Activated CD8-positive, alpha-beta T cell treated with anti-CD3 and anti-CD28 coated beads for 36 hours (primary cell): ENCODE data around the gene CDC5L. TPM values are rescaled to one million over a fixed set of nuclear protein-coding genes. Genes with fewer than 3 reads are reported as not detected.

Experiments used
- ATAC-seq: fragments of 200-7000 bp; cut with Tn5 transposase; one replicate; pipeline ENCODE4 v1.10.0; 2021; ENCODE audit warnings: mild to moderate bottlenecking, moderate library complexity
- CTCF ChIA-PET: fragments of 350-600 bp; sonication (Branson Sonifier 250); formaldehyde crosslinking; loops from one replicate; lab custom pipeline; 2021; ENCODE audit warnings: antibody characterized with exemption; lab: Charles Lee
- POLR2A ChIA-PET: fragments of 350-600 bp; sonication (Branson Sonifier 250); formaldehyde crosslinking; loops from one replicate; lab custom pipeline; 2021; ENCODE audit warnings: antibody characterized with exemption; lab: Charles Lee
- DNase-seq: peaks from one replicate; pipeline ENCODE4 v3.0.0-alpha.2; 2020
- H3K27ac Mint-ChIP-seq: one replicate; pipeline ENCODE4 v1.8.0; 2021; ENCODE audit warnings: mild to moderate bottlenecking, mixed read lengths
- H3K27me3 Mint-ChIP-seq: one replicate; pipeline ENCODE4 v1.8.0; 2021; ENCODE audit warnings: mixed read lengths
- H3K36me3 Mint-ChIP-seq: one replicate; pipeline ENCODE4 v1.8.0; 2021; ENCODE audit warnings: low read depth, mixed read lengths
- H3K4me1 Mint-ChIP-seq: one replicate; pipeline ENCODE4 v1.8.0; 2021; ENCODE audit warnings: low read depth, mixed read lengths
- H3K4me3 Mint-ChIP-seq: one replicate; pipeline ENCODE4 v1.8.0; 2021; ENCODE audit warnings: mild to moderate bottlenecking, moderate library complexity, mixed read lengths
- H3K9me3 Mint-ChIP-seq: one replicate; pipeline ENCODE4 v1.8.0; 2021; ENCODE audit warnings: mixed read lengths
- CTCF ChIP-seq: fragments of 200-600 bp; IDR thresholded peaks from one replicate; pipeline ENCODE4 v1.8.0; 2022; ENCODE audit warnings: antibody characterized with exemption, mild to moderate bottlenecking
- intact Hi-C: fragments of 100-400 bp; cut with micrococcal nuclease; formaldehyde crosslinking; loops from one replicate; pipeline ENCODE4 v1.10.0; 2022
- total RNA-seq, 2 experiments: library from RNA; stranded (reverse); gene quantifications; one replicate each; pipeline ENCODE4 v1.2.3, GENCODE V29; 2021

Gene CDC5L
- total RNA-seq, 2 experiments from 2014 or later = 20.4 to 21.4 TPM

GRCh38 chr6:44495036-44495901, 107.8 kb downstream of the CDC5L start:
- H3K9me3 Mint-ChIP-seq = no peaks in the 10 kb centered on the region
- no peaks in the 10 kb centered on the region for H3K4me1 Mint-ChIP-seq
- DNase-seq (no peak), ATAC-seq (no peak)
- ChIA-PET POLR2A (no interaction called here), CTCF (interaction anchor here (1.5 to 1.9 kb wide), 3 partner anchors 20 to 25 kb away, joined by 3 to 8 read pairs (median 4); no protein-coding TSS in a partner anchor)
- H3K36me3 Mint-ChIP-seq = no peaks in the 10 kb centered on the region
- intact Hi-C loops = no loop called here
- H3K27ac Mint-ChIP-seq = no peak overlapping the region
- no peak for TF ChIP-seq CTCF
- H3K4me3 Mint-ChIP-seq = no peak overlapping the region
- peaks cover 4% of the 10 kb centered on the region for H3K27me3 Mint-ChIP-seq

GRCh38 chr6:44496665-44497369, 109.3 kb downstream of the CDC5L start:
- CTCF ChIA-PET = interaction anchor here (1.5 kb wide), 1 partner anchor 21 kb away, joined by 4 read pairs; no protein-coding TSS in a partner anchor
- no peaks in the 10 kb centered on the region for H3K9me3 Mint-ChIP-seq
- no peaks in the 10 kb centered on the region for H3K36me3 Mint-ChIP-seq
- POLR2A ChIA-PET = no interaction called here
- H3K27me3 Mint-ChIP-seq = peaks cover 4% of the 10 kb centered on the region
- H3K27ac Mint-ChIP-seq = no peak overlapping the region
- no peak for TF ChIP-seq CTCF
- ATAC-seq (no peak), DNase-seq (no peak)
- intact Hi-C loops = no loop called here
- H3K4me3 Mint-ChIP-seq = no peak overlapping the region
- no peaks in the 10 kb centered on the region for H3K4me1 Mint-ChIP-seq

GRCh38 chr6:44497807-44498206, 110.3 kb downstream of the CDC5L start:
- TF ChIP-seq CTCF = no peak
- no peak overlapping the region for H3K27ac Mint-ChIP-seq
- CTCF ChIA-PET = interaction anchor here (1.0 to 2.9 kb wide), 3 partner anchors 16 to 28 kb away, joined by 3 to 11 read pairs (median 8); no protein-coding TSS in a partner anchor
- peaks cover 4% of the 10 kb centered on the region for H3K27me3 Mint-ChIP-seq
- POLR2A ChIA-PET = no interaction called here
- no peaks in the 10 kb centered on the region for H3K36me3 Mint-ChIP-seq
- no peaks in the 10 kb centered on the region for H3K9me3 Mint-ChIP-seq
- no peak for DNase-seq
- no peaks in the 10 kb centered on the region for H3K4me1 Mint-ChIP-seq
- ATAC-seq = no peak
- no peak overlapping the region for H3K4me3 Mint-ChIP-seq
- intact Hi-C loops = no loop called here

GRCh38 chr6:44498436-44498835, 110.9 kb downstream of the CDC5L start:
- Mint-ChIP-seq H3K4me1 (no peaks in the 10 kb centered on the region), H3K27ac (no peak overlapping the region), H3K27me3 (peaks cover 5% of the 10 kb centered on the region), H3K9me3 (no peaks in the 10 kb centered on the region), H3K36me3 (no peaks in the 10 kb centered on the region), H3K4me3 (no peak overlapping the region)
- intact Hi-C loops = no loop called here
- no peak for TF ChIP-seq CTCF
- ATAC-seq (no peak), DNase-seq (no peak)
- ChIA-PET CTCF (interaction anchor here (1.9 to 2.9 kb wide), 2 partner anchors 23 to 29 kb away, joined by 8 to 11 read pairs; no protein-coding TSS in a partner anchor), POLR2A (no interaction called here)
